Gastroesophageal sphincter (tissue), 3 donors: ENCODE results near the gene HPRT1.

Experiments used
- POLR2A ChIP-seq, 2 donors: fragments of 450-650 bp; IDR thresholded peaks; one replicate each; pipeline ENCODE4 v1.6.1; 2017; ENCODE audit warnings: antibody characterized with exemption in 2 of 2, mild to moderate bottlenecking in 2 of 2, moderate library complexity in 1 of 2
- TF ChIP-seq, protein P1 (sequence below), 4 experiments: fragments of 200-600 bp in 2 of 4; fragments of 450-650 bp in 2 of 4; sonication (generic) in 1 of 4; IDR thresholded peaks; one replicate each; pipeline ENCODE4 v1.5.1; 2017 to 2019; ENCODE audit warnings: antibody characterized with exemption in 4 of 4, mild to moderate bottlenecking in 2 of 4, moderate library complexity in 2 of 4

GRCh38 chrX:134544135-134544512 lies 84.2 kb downstream of the HPRT1 start:
- TF ChIP-seq, protein P1, sequence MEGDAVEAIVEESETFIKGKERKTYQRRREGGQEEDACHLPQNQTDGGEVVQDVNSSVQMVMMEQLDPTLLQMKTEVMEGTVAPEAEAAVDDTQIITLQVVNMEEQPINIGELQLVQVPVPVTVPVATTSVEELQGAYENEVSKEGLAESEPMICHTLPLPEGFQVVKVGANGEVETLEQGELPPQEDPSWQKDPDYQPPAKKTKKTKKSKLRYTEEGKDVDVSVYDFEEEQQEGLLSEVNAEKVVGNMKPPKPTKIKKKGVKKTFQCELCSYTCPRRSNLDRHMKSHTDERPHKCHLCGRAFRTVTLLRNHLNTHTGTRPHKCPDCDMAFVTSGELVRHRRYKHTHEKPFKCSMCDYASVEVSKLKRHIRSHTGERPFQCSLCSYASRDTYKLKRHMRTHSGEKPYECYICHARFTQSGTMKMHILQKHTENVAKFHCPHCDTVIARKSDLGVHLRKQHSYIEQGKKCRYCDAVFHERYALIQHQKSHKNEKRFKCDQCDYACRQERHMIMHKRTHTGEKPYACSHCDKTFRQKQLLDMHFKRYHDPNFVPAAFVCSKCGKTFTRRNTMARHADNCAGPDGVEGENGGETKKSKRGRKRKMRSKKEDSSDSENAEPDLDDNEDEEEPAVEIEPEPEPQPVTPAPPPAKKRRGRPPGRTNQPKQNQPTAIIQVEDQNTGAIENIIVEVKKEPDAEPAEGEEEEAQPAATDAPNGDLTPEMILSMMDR (IDR thresholded peaks at IDR 0.05) = no peak
- TF ChIP-seq POLR2A (IDR thresholded peaks at IDR 0.05) = no peak
